Ovary (tissue), 9 donors: Measurements from ENCODE around the gene TRMT10C. TPM values are rescaled to one million over a fixed set of nuclear protein-coding genes. Genes with fewer than 3 reads are reported as not detected.

Experiments used
- DNase-seq, 5 donors: peaks; one replicate each; pipeline ENCODE4 v3.0.0-alpha.2; 2019 to 2020
- H3K27ac ChIP-seq, 2 donors: fragments of 200-600 bp; one replicate each; pipeline versions ENCODE4 v1.5.1 to v1.8.0; 2019 to 2022
- H3K27me3 ChIP-seq: fragments of 200-600 bp; one replicate; pipeline ENCODE4 v1.8.0; 2022
- H3K36me3 ChIP-seq: fragments of 200-600 bp; sonication (generic); one replicate; pipeline ENCODE4 v1.5.1; 2019
- H3K4me1 ChIP-seq: one replicate; pipeline ENCODE4 v1.8.1; 2013; ENCODE audit warnings: mild to moderate bottlenecking, moderate library complexity; ENCODE audit not compliant: insufficient read depth
- H3K4me3 ChIP-seq: fragments of 200-600 bp; sonication (generic); one replicate; pipeline ENCODE4 v1.5.1; 2017
- H3K9me3 ChIP-seq, 2 donors: fragments of 200-600 bp in 1 of 2; sonication (generic) in 1 of 2; one replicate each; pipeline versions ENCODE4 v1.5.1 to v1.8.1; 2013 to 2019; ENCODE audit warnings: mild to moderate bottlenecking in 1 of 2, moderate library complexity in 1 of 2
- EP300 ChIP-seq: sonication (generic); formaldehyde crosslinking; IDR thresholded peaks from one replicate; pipeline ENCODE4 v1.6.1; 2017; ENCODE audit warnings: antibody characterized with exemption
- POLR2A ChIP-seq: fragments of 450-650 bp; IDR thresholded peaks from one replicate; pipeline ENCODE4 v1.6.1; 2017; ENCODE audit warnings: antibody characterized with exemption, mild to moderate bottlenecking, moderate library complexity
- WGBS, 3 donors: extraction: QIAGEN DNeasy Blood & Tissue Kit in 1 of 3; methylation state at CpG; one replicate each; pipeline versions ENCODE4 v1.1.5 to v1.1.7; 2013 to 2017; 5-methylcytosine and 5-hydroxymethylcytosine counted together
- intact Hi-C, 4 donors: fragments of 100-400 bp; cut with DNase I; formaldehyde crosslinking; loops; one replicate each; pipeline versions ENCODE4 v1.11.0 to v1.15.1; 2022 to 2023
- polyA plus RNA-seq, 2 donors: library from polyadenylated mRNA; stranded (reverse); fragments of 200-250 nt in 1 of 2; fragments of 350-450 nt in 1 of 2; fragmentation: Illumina TruSeq in 1 of 2; extraction: RNeasy Lipid Tissue Mini Kit (QIAGEN cat#74804) in 1 of 2; gene quantifications; one replicate each; pipeline ENCODE4 v1.2.3, GENCODE V29; 2013 to 2014
- small RNA-seq: library from RNA; depleted of rRNA; stranded (forward); fragments of <200 nt; gene quantifications from one replicate; pipeline ENCODE3, GENCODE V24; 2016
- total RNA-seq, 7 donors: library from RNA; depleted of rRNA in 2 of 7; stranded (reverse); fragments of >200 nt in 2 of 7; fragmentation: NEBNext Ultra II Directional in 3 of 7; extraction: Animal tissue kit (Norgen Biotek cat#: 25700) in 3 of 7; gene quantifications; one replicate each; pipeline versions ENCODE4 v1.1.0 to v1.2.4, GENCODE V29; 2016 to 2023
- donor health status: DM: no; HTN: no; CAD: no; lungs with moderate emphysema.
- donor health status: DM: no; HTN: no; CAD: no.
- donor health status: Bipolar disorder and iron deficiency.
- donor health status: DM: yes; HTN: yes; CAD: no.
- donor health status: DM: no; HTN: no; CAD: no.
- donor health status: DM: yes; HTN: yes; CAD: no.

The TRMT10C gene
- total and polyA plus RNA-seq, 9 donors: 13.9 to 23.3 (median 18.6) TPM

GRCh38 chr3:101615525-101615924 is 53.9 kb downstream of the TRMT10C start:
- no peaks in the 10 kb centered on the region for H3K4me1 ChIP-seq
- intact Hi-C loops: no loop called here
- DNase-seq: no peak

More at GRCh38 chr3:101615525-101615924, 53.9 kb downstream of the TRMT10C start:
- no peak overlapping the region for H3K27ac ChIP-seq
- no peaks in the 10 kb centered on the region for H3K27me3 ChIP-seq
- no peaks in the 10 kb centered on the region for H3K9me3 ChIP-seq
- H3K36me3 ChIP-seq: no peaks in the 10 kb centered on the region
- no peak overlapping the region for H3K4me3 ChIP-seq
- 93 to 97% (median 95%) methylated on average over 6 of the region's 6 CpGs for WGBS, 3 donors
- TF ChIP-seq EP300 (no peak), POLR2A (no peak)

Small RNA genes within 50 kb of the gene (small RNA-seq; reads per million reads assigned to genes)
- not detected for gene RNU6-1256P

Other genes starting within 250 kb of the TRMT10C start
- 1 to 10 TPM in 2 of 7 donors, under 1 TPM in 5; 0.12 to 8.7 (median 0.69) TPM for gene IMPG2, start 241.3 kb upstream of the TRMT10C start, total RNA-seq
- under 1 TPM; 0.06 to 0.22 TPM for gene IMPG2, start 241.3 kb upstream of the TRMT10C start, polyA plus RNA-seq
- gene SENP7, start 48.7 kb upstream of the TRMT10C start, total RNA-seq: 10 to 100 TPM; 24.7 to 33.4 (median 28.3) TPM
- 10 to 100 TPM; 16.9 to 25.9 TPM for gene SENP7, start 48.7 kb upstream of the TRMT10C start, polyA plus RNA-seq
- 100 to 1,000 TPM; 104 to 237 (median 166) TPM for gene PCNP, start 12.3 kb downstream of the TRMT10C start, total RNA-seq
- 100 to 1,000 TPM; 150 to 164 TPM for gene PCNP, start 12.3 kb downstream of the TRMT10C start, polyA plus RNA-seq
- gene ZBTB11, start 115.3 kb downstream of the TRMT10C start, total RNA-seq: 10 to 100 TPM; 15.1 to 24.7 (median 19.3) TPM
- gene ZBTB11, start 115.3 kb downstream of the TRMT10C start, polyA plus RNA-seq: 10 to 100 TPM in 1 of 2 donors, 1 to 10 TPM in 1; 7.6 to 10.7 TPM
- gene RPL24, start 124.8 kb downstream of the TRMT10C start, total RNA-seq: 1,000 to 10,000 TPM; 1,843 to 5,887 (median 2,506) TPM
- gene RPL24, start 124.8 kb downstream of the TRMT10C start, polyA plus RNA-seq: 1,000 to 10,000 TPM; 2,953 to 4,596 TPM
- 10 to 100 TPM in 1 of 7 donors, 1 to 10 TPM in 6; 7.5 to 11.1 (median 8.3) TPM for gene CEP97, start 162.7 kb downstream of the TRMT10C start, total RNA-seq
- gene CEP97, start 162.7 kb downstream of the TRMT10C start, polyA plus RNA-seq: 1 to 10 TPM; 2.4 to 3.9 TPM
- gene NXPE3, start 217.3 kb downstream of the TRMT10C start, total RNA-seq: 10 to 100 TPM in 5 of 7 donors, 1 to 10 TPM in 2; 5.6 to 15.2 (median 13.1) TPM
- 10 to 100 TPM in 1 of 2 donors, 1 to 10 TPM in 1; 7.1 to 16.4 TPM for gene NXPE3, start 217.3 kb downstream of the TRMT10C start, polyA plus RNA-seq